GM10266 (cell line): ENCODE measurements around the gene UBE4B.

Experiments used
- DNase-seq: peaks from one replicate; pipeline ENCODE4 v3.0.0; 2012; ENCODE audit errors: extremely low spot score
- CTCF ChIP-seq: IDR thresholded peaks from 2 replicates; pipeline ENCODE4 v1.5.1; 2012; ENCODE audit warnings: mild to moderate bottlenecking, low read depth; ENCODE audit not compliant: control insufficient read depth, insufficient read depth; ENCODE audit errors: missing control alignments

Gene UBE4B

DNA sequence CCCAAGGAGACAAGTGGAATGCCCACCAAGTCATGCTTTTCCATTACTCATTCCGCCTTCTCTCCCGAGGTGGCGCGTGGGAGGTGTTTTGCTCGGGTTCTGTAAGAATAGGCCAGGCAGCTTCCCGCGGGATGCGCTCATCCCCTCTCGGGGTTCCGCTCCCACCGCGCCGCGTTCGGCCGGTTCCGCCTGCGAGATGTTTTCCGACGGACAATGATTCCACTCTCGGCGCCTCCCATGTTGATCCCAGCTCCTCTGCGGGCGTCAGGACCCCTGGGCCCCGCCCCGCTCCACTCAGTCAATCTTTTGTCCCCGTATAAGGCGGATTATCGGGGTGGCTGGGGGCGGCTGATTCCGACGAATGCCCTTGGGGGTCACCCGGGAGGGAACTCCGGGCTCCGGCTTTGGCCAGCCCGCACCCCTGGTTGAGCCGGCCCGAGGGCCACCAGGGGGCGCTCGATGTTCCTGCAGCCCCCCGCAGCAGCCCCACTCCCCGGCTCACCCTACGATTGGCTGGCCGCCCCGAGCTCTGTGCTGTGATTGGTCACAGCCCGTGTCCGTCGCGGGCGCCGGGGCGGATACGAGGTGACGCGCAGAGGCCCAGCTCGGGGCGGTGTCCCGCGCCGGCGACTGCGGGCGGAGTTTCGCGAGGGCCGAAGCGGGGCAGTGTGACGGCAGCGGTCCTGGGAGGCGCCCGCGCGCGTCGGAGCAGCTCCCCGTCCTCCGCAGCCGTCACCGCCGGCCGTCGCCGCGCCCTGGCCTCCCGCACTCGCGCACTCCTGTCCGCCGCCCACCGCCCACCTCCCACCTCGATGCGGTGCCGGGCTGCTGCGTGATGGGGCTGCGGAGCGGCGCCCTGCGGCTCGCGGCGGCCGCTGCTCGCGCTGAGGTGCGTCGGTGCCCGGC is 177.4 kb downstream of the UBE4B start, which contains the start of gene KIF1B:
TSS of gene KIF1B (plus strand) at position 666 of the 906 bp plus-strand sequence. CDS start 21,759 bp downstream, outside the sequence.
- peak; percentile 83 for TF ChIP-seq CTCF
- peak; percentile 100 for DNase-seq

DNA sequence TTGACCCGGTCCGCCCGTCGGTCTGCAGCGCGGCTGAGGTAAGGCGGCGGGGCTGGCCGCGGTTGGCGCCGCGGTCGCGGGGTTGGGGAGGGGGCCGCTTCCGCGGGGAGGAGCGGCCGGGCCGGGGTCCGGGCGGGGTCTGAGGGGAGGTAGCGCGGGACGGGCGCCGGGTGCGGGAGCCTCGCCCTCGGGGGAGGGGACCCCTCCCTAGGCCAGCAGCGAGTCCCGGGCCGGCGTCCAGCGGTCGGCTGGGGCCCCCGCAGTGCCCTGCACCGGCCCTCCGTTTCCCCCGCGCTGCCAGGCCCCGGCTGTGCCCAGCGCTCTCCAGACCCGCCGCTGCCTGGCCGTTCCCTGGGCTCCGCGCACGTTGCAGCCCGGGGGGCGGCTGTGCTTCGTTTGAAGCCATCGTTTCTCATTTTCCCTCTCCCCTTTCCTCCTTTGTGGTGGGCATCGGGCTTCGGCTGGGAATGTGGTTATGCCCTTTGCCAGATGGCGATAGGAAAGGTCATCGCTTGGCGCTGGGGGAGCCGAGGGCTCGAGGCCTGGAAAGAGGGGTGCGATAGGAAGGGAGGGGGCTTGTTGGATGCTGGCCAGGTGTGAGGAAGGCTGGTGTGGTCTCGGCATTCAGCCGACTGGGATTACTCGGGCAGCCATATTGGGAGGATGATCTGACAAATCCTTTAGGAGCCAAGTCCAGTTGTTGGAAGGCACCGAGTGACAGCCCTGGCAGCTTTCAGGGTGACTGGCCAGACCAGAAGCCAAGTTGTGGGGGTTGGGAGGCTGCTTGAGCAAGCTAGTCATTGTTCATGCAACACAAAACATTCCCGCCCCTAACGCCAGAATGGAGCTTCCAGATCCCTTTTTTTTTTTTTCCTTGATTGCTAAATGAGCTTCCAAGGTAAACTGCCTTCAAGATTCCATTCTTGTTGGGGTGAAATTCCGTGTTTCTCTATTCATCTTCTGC is 178.4 kb downstream of the UBE4B start:
- no peak for TF ChIP-seq CTCF
- DNase-seq: peak; percentile 58

DNA sequence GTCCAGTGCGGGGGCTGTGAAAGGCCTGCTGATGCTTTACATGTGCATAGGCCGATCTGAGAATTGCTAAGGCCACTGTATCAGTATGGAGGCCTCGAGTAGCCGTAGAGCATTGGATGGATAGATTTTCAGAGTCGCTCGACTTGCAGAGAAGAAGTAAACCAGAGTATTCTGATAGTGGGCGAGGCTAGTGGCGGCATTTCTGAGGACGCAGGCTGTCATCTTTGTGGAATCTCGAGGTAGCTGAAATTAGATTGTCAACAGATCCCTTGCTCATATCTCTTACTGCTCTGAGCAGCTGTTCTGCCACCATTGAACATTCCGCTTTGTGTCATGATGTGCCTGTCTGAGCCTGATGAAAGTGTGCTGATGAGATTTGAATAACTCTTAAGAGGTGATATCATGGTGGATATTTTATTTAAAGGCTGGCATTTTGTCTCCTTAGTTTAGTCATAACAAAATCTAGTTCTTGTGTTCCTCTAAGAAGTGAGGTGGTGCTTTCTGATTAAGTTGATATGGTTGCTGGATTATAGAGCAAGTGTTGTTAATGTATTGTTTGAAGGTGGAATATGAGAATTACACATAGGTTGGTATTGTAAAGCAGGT is 179.2 kb downstream of the UBE4B start:
- no peak for TF ChIP-seq CTCF
- no peak for DNase-seq

GRCh38 chr1:10212476-10212875 is 179.7 kb downstream of the UBE4B start:
- TF ChIP-seq CTCF: no peak
- no peak for DNase-seq

DNA sequence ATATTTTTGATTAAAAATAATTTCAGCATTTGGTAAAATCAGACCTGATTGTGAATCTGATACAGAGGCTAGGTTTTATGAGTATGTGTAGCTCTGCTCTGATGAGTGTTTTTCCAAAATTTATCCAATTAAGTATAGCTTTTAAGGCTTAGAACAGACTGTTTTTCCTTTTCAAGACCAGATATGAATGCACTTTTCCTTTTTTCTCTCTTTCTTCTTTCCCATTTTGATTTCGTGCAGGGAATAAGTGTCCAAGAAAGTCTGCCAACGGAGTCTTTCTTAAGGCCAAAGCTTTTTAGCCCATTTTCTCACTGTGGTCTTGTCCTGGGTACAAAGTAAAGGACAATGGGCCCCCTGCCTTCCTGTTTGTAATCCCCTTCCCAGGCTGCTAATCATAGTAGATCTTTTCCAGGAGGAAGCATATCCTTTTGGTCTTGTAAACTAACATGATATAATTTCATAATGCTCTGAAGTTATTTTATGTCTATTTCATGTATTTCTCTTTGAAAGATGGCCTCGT is 180.5 kb downstream of the UBE4B start:
- DNase-seq: no peak
- no peak for TF ChIP-seq CTCF

DNA sequence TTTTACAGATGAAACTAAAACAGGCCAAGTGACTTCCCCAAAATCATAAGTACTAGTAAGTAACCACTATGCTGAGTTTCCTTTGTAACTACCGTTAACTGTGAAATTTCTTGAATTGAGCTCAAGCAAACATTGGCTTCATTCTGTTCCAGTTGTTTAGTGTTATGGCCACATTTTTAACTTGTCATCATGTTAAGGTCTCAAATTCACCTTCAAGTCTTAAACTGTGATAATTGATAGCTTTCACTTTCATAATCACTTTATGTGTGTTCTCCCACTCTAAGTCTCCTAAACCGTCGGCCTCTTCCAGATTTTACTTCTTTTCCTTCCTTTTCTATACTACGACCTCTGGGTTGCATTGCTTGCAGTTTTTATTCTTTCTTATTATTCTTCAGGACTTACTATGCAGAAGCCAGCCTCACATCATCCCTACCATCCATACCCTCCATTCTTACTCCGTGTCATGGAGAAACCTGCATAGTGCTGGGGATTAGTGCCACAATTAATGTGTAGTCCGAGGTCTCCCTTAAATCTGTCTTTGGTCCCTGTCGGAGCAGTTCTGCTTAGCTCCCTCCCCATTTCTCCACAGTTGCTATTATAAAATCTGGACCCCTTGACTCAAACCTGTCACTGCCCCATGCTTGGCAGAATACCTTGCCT is 183.5 kb downstream of the UBE4B start:
- no peak for DNase-seq
- no peak for TF ChIP-seq CTCF
